ENCODE results near the gene CD109.
"Not testable (repeated sequence)": the region's sequence is repeated elsewhere in the genome, so short reads cannot be mapped to it uniquely, and the experiment has no call there.

CD109 gene

DNA sequence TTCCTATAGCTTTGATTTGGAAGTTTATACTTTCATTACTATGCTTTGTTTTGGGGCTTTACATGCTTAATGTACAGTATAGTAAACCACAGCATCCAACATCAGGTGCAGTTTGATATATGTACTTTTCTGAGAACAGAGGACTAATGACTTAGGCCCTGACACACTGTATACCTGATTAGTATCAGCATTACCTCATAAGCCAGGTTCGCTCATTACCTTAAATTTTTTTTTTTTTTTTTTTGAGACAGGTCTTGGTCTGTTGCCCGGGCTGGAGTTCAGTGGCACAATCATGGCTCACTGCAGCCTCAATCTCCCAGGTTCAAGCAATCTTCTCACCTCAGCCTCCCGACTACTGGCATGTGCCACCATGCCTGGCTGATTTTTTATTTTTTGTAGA lies 28.4 kb downstream of the CD109 start:
- DNase-seq (ENCODE audit: low read depth in 4 of 4, low spot score in 1 of 4), result no peak

DNA sequence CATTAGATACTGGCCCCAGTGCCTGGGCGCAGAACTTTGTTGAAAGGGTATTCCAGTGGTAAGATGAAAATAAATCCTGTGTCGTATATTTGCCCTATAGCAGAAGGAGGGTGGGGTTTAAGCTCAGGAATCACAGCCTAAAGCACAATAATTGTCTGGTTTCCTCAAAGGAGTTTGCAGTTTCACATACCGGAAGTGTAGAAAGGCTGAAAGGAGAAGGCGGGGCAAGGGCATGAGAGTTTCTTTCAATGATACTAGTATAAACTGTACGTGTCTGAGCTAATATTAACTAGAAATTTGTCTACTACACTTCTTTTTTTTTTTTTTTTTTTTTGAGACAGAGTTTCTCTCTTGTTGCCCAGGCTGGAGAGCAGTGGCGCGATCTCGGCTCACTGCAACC lies 29.2 kb downstream of the CD109 start:
- DNase-seq (ENCODE audit: low read depth in 4 of 4, low spot score in 1 of 4), result not testable (repeated sequence)

DNA sequence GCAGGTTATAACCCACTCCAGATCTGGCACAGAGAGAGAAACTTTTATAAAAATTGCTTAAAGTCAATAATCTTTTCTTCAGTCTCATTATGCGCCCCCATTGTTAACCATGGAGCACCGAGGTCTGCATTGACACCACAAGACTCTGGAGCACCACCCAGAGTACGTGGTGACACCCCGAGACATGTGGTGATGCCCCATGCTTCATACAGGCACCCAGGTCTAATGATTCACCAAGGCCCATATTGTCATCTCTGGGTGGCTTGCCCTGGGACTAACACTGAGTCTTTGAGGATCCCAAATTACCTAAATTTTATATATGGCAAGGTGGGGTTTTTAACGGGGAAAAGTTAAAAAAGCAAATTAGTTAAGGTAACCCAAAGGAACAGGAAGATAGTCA lies 31.1 kb downstream of the CD109 start:
- no peak for DNase-seq (ENCODE audit: low read depth in 4 of 4, low spot score in 1 of 4)

DNA sequence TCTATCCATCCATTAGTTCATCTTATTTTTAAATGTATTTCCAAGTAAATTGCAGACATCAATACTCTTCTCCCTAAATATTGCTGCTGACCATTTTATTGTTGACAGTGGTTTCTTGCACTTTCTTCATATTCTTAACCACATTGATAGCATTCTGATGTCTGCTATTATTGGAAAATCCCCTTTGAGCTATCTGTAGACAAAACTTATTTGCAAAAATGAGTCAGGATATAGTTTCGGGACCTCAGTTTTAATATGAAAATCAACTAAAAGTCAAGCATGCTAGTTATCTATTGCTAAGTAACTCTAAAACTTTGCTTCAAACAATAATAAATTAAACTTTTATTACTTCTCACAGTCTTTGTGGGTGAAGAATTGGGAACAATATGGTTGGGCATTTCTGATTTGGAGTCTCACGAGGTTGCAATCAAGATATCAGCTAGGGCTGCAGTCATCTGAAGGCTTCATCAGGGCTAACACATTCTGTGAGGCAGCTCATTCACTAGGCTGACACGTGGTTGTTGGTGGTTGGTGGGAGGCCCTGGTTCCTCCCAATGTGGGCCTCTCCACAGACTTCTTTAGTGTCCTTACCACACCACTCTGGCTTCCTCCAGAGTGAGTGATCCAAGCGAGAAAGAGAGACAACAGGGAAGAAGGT lies 32.7 kb downstream of the CD109 start:
- DNase-seq (ENCODE audit: low read depth in 4 of 4, low spot score in 1 of 4), result peak in 2 of 4 experiments; percentile 22 to 54

DNA sequence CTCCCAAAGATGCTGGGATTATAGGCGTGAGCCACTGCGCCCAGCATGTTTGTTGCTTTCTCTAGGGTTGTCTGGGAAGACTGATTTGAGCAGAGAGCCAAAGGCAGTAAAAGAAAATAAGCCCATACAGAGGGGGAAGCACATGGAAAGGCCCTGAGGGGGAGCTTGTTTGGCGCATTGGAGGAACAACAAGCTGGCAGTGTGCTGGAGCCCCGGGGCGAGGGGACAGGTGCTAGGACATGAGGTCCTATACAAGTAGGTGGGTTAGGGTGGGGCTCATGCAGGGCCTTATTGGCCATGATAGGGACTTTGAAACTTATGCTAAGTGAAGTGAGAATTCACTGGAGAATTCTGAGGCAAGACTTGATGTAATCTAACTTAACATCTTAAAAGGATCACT lies 35.3 kb downstream of the CD109 start:
- no peak for DNase-seq (ENCODE audit: low read depth in 4 of 4, low spot score in 1 of 4)

DNA sequence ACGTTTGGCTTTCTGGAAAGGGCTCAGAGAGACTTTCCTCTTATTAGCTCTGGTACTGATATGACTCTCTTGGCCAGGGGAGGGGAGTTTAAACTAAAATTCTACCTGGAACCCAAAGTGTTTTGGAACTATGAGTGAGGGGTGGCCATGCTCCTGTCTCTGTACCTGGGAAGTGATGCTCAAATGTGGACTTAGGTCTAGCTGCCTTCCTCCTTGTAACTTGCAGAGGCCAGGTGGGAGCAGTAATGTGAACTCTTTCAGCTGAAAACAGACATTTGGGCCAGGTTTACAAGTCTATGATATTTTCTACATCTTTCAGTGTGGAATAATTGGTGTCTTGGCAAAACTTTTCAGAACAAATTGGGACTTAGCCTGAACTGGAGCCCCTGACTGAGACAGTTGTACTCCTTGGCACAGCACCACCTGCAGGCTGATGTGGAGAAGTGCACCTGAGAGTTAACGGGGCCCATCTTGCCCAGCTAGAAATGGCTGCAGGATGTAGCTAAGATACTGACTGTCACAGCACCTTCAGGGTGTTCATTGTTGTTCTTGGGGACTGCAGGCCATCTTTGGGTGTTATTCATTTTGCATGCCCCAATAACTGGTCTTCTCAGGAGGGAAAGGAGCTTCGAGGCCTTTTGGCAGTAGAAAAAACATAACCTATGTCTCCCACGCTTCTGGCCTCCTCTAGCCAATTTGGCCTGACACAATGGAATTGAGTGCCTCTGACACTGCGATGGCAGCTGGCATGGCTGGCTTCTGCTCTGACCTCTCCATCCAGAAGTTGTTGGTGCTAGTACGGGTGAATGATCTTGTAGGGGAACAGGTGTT lies 37.1 kb downstream of the CD109 start:
- DNase-seq (ENCODE audit: low read depth in 4 of 4, low spot score in 1 of 4), result peak; percentile 39 to 54 (median 52)

DNA sequence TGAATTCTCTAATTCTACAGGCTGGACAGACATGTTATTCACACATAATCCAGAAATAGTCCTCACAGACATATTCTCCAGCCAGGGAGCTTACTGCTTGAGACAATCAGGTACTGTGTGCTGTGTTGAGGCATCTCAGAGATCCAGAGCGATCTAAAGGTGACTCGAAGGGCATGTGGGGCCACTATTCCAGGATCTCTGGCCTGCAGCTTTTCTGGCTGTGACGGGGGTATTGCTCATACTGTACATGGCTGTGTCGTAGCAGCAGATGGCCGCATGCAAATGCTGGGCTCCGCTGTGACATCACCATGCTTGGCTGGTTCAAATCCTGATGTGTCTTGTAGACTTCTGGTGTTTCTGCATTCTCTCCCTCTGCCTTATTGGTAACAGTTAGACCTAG lies 37.8 kb downstream of the CD109 start:
- no peak for DNase-seq (ENCODE audit: low read depth in 4 of 4, low spot score in 1 of 4)

DNA sequence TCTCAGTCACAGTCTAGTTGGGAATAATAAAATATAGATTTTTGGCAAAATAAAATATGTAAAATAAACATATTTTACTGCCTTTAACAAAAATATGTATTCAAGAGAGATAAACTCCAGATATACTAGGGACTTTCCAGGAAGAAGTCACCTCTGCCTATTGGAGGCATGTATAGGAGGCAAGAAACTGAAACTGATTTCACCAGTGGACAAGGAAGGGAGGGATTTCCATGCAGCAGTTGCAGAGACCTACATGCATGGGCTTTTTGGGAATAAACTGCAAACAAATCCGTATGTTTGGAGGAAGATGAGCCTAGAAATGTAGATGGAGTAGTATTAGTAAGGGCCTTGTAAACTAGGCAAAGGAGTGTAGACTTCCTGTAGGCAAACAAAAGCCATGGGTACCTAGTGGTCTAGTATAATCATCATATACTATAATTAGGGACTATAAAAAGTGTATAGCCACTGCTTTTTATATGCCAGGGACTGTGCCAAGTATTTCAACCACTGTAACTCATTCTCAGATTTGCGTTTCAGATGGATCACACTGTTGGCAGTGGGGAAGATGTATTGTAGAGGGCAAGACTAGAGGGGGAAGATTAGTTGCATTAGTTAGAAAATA lies 38.9 kb downstream of the CD109 start:
- DNase-seq (ENCODE audit: low read depth in 4 of 4, low spot score in 1 of 4), result no peak

DNA sequence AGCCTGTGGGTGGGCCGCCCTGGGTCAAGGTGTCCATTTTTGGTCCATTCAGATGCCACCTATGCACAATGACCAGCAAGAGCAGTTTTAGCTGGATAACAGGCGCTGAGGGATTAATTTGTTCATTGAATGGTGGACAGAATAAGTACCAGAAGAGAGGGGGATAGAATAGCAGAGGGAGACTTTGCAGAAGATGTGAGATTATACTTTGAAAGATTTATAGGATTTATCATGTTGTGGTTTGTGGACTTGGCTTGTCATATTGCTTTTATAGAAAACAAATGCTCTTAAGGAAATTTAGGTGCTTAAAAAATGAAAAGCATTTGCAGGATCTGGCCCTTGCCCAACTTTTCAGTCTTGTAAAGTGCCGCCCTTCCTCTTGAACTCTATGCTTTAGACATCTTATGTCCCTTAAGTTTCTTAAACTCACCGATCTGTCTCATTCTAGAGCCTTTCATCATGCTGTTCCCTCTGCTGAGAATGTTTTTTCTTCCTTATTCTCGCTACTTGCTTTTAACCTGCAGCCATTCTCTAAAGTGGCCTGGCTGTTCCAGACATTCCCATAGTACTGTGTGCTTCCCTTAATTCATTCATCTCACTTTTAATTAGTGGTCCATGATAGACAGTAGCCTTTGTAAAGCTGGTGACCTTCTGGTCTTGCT lies 42.5 kb downstream of the CD109 start:
- DNase-seq (ENCODE audit: low read depth in 4 of 4, low spot score in 1 of 4), result no peak

DNA sequence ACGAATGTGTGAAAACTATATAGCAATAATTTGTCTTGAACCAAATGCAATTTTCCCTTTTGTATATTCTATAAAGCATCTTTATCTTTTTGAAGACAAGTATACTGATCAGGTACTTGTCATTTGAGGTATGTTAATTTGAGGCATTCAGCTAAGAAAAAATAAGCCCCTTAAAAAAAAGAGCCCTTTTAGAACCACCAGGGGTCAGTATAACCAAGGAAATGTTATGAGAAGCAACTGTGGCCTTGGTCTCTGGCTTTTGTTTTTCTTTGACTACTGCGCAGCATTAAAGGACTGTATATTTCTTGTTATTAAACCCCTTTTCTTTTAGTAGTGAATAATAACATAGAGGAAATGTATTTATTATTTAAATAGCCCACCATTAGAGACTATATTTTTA lies 43.1 kb downstream of the CD109 start:
- DNase-seq (ENCODE audit: low read depth in 4 of 4, low spot score in 1 of 4), result no peak

DNA sequence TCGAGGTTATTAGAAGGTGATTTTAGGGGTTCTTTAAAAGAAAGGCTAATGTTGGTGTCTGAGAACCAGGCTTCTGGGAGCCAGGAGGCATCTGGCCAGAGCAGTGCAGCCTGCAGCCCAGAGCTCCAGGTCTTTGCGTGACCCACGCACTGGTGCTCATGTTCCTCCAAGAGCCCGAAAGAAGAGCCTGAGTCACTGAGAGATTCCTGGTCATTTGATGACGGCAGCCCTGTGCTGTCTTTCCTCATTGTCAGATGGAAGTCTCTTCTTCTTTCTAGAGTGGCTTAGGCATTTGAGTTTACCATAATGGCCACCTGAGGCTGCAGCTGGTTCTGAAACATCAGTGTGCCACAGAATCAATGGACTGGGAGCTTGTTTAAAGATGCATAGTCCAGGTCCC lies 46.4 kb downstream of the CD109 start:
- no peak for DNase-seq (ENCODE audit: low read depth in 4 of 4, low spot score in 1 of 4)

DNA sequence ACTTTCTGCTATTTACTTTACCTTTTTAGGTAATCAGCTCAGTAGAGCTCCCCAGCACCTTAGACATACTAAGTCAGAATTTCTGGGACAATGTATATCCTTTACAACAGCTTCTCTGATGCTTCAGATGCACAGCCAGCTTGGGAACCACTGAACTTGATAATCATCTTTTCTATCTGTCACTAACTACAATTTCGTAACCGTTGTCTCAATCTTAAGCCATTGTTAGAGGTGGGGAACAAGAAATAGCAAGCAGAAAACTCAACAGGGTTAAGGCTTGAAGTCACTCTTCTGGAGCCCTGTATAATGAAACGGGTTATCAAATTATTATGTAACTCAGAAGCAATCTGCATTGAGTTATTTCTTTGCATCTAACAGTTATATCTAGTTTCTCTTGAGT lies 47.1 kb downstream of the CD109 start:
- no peak for DNase-seq (ENCODE audit: low read depth in 4 of 4, low spot score in 1 of 4)

DNA sequence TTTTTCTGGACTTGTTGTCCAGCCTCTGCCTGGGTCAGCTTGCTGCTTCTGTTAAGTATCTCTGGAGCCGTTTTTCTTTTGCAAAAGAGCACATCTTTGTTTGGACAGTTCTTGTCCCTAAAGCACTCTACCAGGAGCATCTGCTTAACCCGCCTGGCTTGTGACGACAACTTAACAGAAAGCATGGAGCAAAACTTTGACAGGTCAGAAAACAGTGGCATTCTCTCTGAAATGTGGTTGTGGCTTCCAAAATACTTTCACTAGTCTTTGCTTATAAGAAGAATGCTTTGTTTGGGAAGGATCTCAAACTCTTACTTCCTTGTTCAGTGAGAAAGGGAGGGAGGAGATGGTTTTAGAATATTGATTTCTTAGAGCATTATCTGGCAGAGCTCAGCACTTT lies 47.6 kb downstream of the CD109 start:
- no peak for DNase-seq (ENCODE audit: low read depth in 4 of 4, low spot score in 1 of 4)

DNA sequence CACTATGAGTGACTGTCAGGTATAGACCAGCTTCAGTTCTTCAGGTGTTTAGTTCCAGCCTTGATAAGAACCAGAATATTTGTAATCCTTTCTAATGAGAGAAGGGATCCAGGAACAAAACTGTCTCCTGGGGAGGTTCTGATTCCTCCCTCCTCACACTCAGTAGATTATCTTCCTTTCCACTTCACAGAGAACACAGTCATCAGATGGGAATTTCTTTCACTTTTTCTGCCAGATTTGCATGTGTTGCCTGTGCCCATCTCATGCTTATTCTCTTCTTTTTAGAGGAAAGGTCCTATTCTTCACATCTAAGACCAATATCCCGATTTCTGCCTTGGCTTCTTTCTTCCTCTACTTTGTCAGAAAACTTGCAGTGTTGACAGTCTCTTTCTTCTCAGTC lies 50.8 kb downstream of the CD109 start:
- DNase-seq (ENCODE audit: low read depth in 4 of 4, low spot score in 1 of 4), result no peak

DNA sequence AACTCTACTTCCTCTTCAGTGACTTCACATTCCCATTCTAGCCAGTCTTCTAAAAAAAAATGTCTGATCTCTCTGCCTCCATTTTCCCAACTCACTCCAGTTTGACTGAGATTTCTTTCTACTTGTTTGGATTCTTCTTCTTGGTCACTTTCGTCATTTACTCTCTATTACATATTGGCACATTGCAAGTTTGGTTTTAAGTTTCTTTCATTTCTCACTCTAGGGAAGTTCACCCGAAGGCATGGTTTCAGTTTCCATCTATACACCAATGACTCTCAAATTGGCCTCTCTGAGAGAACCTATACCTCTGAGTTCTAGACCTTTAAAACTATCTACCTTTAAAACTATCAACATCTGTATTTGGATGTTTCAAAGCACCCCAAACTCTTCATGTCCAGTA lies 51.3 kb downstream of the CD109 start:
- no peak for DNase-seq (ENCODE audit: low read depth in 4 of 4, low spot score in 1 of 4)

DNA sequence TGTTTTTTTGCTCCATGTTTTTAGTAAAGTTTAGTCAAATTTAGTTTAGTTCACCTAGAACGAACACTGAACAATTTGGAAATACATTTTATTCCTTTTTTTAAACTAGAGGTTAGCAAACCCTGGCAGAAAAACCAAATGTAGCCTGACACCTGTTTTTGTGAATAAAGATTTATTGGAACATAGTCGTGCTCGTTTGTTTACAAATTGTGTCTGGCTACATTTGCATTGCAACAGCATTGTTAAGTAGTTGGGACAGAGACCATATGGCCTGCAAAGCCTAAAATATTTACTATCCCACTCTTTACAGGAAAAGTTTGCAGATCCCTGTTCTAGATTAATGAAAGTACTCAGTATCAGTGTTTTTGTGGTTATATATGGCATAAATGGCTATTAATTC lies 56.9 kb downstream of the CD109 start:
- no peak for DNase-seq (ENCODE audit: low read depth in 4 of 4, low spot score in 1 of 4)

DNA sequence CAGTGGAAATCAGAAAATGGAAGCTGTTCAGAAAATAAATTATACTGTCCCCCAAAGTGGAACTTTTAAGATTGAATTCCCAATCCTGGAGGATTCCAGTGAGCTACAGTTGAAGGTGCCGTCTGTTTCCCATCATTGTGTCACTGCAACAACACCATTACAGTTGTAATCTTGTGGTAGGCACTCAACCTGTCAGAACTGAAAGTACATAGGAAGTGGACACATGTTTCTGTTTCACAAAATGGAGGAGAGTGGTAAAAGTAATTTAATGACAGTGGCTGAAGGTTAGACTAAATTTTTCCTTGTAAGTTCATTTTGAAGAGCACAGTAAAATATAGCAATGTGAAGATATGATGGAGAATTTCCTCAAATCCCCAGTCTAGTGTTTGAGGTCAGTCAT lies 70.0 kb downstream of the CD109 start:
- no peak for DNase-seq (ENCODE audit: low read depth in 4 of 4, low spot score in 1 of 4)

DNA sequence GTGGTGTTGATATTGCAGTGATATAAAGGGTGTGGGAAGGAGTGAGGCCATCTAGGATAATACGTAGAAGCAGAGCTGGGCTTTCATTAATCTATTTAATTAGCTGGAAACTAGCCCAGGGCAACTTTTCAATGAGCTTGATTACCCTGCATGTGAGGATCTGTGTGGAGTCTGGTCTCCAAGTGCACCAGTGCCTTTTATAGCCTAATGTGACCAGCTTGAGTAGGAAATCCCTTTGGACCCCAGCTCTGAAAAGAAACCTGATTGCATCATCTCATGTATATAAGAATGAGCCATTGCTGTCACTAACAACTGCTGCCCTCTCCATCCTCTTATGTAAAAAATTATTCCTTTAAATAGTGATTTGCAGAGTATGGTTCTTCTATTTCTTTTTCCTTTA lies 72.6 kb downstream of the CD109 start:
- no peak for DNase-seq (ENCODE audit: low read depth in 4 of 4, low spot score in 1 of 4)

DNA sequence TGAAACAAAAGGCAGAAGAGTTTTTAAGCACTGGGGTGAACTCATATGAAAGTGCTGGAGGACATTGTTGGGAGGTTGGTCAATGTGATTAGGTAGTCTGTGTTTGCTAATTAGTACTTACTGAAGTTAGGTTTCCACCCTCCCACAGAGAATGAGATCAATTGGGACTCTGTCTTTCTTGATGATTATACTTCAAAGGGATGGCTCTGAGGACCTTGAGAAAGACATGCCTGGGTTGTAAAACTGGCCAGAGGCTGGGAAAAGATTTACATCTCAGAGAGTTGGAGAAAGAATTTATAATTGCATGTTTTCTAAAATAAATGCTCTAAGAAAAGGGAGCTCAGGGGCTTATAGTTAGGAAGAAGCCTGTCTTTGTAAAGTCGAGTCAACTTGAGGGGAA lies 74.0 kb downstream of the CD109 start:
- DNase-seq (ENCODE audit: low read depth in 4 of 4, low spot score in 1 of 4), result no peak

DNA sequence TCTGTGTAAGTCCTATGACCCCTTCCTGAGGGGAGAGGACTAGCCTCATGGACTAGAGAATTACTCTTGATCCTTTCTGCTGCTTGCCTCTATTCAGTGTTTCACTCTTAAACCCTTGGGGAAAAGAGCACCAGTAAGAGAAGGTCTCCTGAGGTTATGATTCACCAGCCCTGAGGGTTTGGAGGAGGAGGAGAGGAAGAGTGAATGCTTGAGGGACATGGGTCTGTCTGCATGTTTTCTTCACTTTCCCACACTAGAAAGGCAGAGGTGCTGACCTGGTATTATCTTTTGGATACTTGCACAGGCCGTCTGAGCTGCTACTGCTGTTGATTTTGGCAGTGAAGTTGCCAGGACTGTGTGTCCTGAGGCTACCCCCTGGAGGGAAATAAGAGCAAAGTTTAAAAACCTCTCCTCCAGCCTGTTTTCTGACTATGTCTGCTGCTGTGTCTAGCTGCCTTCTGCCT lies 78.3 kb downstream of the CD109 start:
- no peak for DNase-seq (ENCODE audit: low read depth in 4 of 4, low spot score in 1 of 4)

DNA sequence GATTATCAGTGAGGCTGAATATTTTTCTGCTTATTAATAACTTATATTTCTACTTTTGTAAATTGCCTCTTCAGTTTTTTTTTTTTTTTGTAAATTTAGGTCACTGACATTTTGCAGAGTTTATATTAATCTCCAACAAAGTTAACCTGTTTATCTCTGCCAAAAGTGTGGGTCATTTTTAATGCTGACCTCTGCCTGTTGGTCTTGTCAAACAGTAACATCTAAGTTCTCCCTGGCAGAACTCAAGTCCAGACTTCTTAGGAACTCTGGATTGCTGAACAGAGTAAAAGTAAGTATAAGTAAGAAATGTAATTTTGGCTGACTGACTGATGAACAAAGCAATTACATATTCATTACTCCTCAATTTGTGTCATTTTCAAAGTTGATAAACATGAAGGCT lies 83.9 kb downstream of the CD109 start:
- DNase-seq (ENCODE audit: low read depth in 4 of 4, low spot score in 1 of 4), result no peak

DNA sequence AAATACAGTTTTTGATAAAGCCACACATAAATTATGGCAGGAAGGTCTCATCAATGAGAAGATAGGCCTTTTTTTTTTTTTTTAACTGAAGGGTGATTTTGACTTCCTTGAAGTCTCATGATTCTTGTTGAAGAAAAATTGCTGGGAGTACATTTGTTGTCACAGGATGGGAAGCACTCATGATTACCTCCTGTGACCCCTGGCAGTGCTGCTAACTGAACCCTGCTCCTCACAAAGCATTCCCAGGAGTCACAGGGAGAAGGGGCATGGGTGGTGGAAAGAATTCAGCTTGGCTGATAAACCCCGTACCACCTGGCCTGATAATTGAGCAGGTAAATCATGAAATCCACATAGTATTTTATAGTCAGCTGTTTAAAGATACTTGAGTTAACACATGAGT lies 86.9 kb downstream of the CD109 start:
- no peak for DNase-seq (ENCODE audit: low read depth in 4 of 4, low spot score in 1 of 4)

Data from stimulated activated CD4-positive, alpha-beta T cell treated with anti-CD3 and anti-CD28 coated beads, Interleukin-1b, Interleukin-23, amount 100 ng/mL, for 24 hours (primary cell).